IPS-11a (cell line): ENCODE data around the gene PAK1IP1.
A peak's percentile ranks its signal among the peaks of the same experiment; 100 is the strongest.
"Not testable (repeated sequence)": the region's sequence is repeated elsewhere in the genome, so short reads cannot be mapped to it uniquely, and the experiment has no call there.

Experiments used
- H3K4me3 ChIP-seq: one replicate; pipeline ENCODE4 v1.5.1; 2013; ENCODE audit warnings: low read depth, low read length, control low read depth

PAK1IP1 gene

GRCh38 chr6:10690651-10691445 is 3.9 kb upstream of the PAK1IP1 start:
- H3K4me3 ChIP-seq: no peak overlapping the region

GRCh38 chr6:10692965-10693538 is 1.7 kb upstream of the PAK1IP1 start:
- peak overlapping the region; percentile 99 for H3K4me3 ChIP-seq

GRCh38 chr6:10695086-10695657 is 400 bp downstream of the PAK1IP1 start:
- H3K4me3 ChIP-seq: peak overlapping the region; percentile 99

GRCh38 chr6:10696655-10697054 is 1.9 kb downstream of the PAK1IP1 start:
- no peak overlapping the region for H3K4me3 ChIP-seq

GRCh38 chr6:10713962-10714361 is 19.2 kb downstream of the PAK1IP1 start:
- no peak overlapping the region for H3K4me3 ChIP-seq

GRCh38 chr6:10719296-10719963 is 24.7 kb downstream of the PAK1IP1 start:
- no peak overlapping the region for H3K4me3 ChIP-seq

GRCh38 chr6:10719964-10720264 is 25.1 kb downstream of the PAK1IP1 start:
- no peak overlapping the region for H3K4me3 ChIP-seq

- no peak overlapping the region for H3K4me3 ChIP-seq
Observed at GRCh38 chr6:10720265-10720959, 25.6 kb downstream of the PAK1IP1 start.

GRCh38 chr6:10720960-10721849 is 26.4 kb downstream of the PAK1IP1 start:
- H3K4me3 ChIP-seq: not testable (repeated sequence)

- H3K4me3 ChIP-seq: peak overlapping the region; percentile 36
Observed at GRCh38 chr6:10721850-10722569, 27.2 kb downstream of the PAK1IP1 start.

GRCh38 chr6:10722570-10722819 is 27.7 kb downstream of the PAK1IP1 start:
- peak overlapping the region; percentile 36 for H3K4me3 ChIP-seq

GRCh38 chr6:10722820-10723566 is 28.2 kb downstream of the PAK1IP1 start, which contains the start of gene TMEM14C:
TMEM14C (plus strand) TSS chr6:10723070; CDS start chr6:10724614, 1,544 bp downstream.
- H3K4me3 ChIP-seq: peak within 1 kb of the TSS; percentile 76

GRCh38 chr6:10723567-10723881 is 28.8 kb downstream of the PAK1IP1 start:
- peak overlapping the region; percentile 76 for H3K4me3 ChIP-seq

- no peak overlapping the region for H3K4me3 ChIP-seq
Observed at GRCh38 chr6:10725044-10725443, 30.3 kb downstream of the PAK1IP1 start.

- no peak overlapping the region for H3K4me3 ChIP-seq
Observed at GRCh38 chr6:10725716-10726115, 30.9 kb downstream of the PAK1IP1 start.

GRCh38 chr6:10730254-10730653 is 35.5 kb downstream of the PAK1IP1 start:
- no peak overlapping the region for H3K4me3 ChIP-seq

GRCh38 chr6:10733151-10733715 is 38.5 kb downstream of the PAK1IP1 start:
- no peak overlapping the region for H3K4me3 ChIP-seq

- H3K4me3 ChIP-seq: no peak overlapping the region
Observed at GRCh38 chr6:10733863-10734262, 39.1 kb downstream of the PAK1IP1 start.

- H3K4me3 ChIP-seq: no peak overlapping the region
Observed at GRCh38 chr6:10736731-10737130, 42.0 kb downstream of the PAK1IP1 start.
